T-cell (primary cell): ENCODE results near the gene HOXA10. TPM values are rescaled to one million over a fixed set of nuclear protein-coding genes. Genes with fewer than 3 reads are reported as not detected.

ENCODE experiments used
- ATAC-seq, 4 experiments: fragments of 200-7000 bp in 3 of 4; fragments of 150-1000 bp in 1 of 4; cut with Tn5 transposase; replicated peaks in 1 of 4; 1 replicate in 3 of 4; 2 replicates in 1 of 4; pipeline ENCODE4 v1.10.0; 2021; ENCODE audit warnings: moderate library complexity in 3 of 4, mild to moderate bottlenecking in 2 of 4, moderate number of reproducible peaks in 1 of 4
- CTCF ChIA-PET, 2 donors: fragments of 300-600 bp; sonication (Branson Sonifier 250); formaldehyde crosslinking; loops; one replicate each; lab custom pipeline; 2022; ENCODE audit warnings: antibody characterized with exemption in 2 of 2; lab: Charles Lee
- POLR2A ChIA-PET, 2 donors: fragments of 300-600 bp; sonication (Branson Sonifier 250); formaldehyde crosslinking; loops; one replicate each; lab custom pipeline; 2022; ENCODE audit warnings: antibody characterized with exemption in 2 of 2; lab: Charles Lee
- DNase-seq, 35 experiments: peaks; one replicate each; pipeline versions ENCODE4 v3.0.0 to v3.0.0-alpha.2; 2013 to 2023
- H3K27ac ChIP-seq: one replicate; pipeline ENCODE4 v1.5.1; 2013; ENCODE audit warnings: low read length
- H3K27me3 ChIP-seq, 2 experiments: replicated peaks in 1 of 2; 1 replicate in 1 of 2; 2 replicates in 1 of 2; pipeline versions ENCODE4 v1.6.1 to v1.7.0; 2013; ENCODE audit warnings: low read length in 1 of 2, mixed read lengths in 1 of 2; ENCODE audit not compliant: control insufficient read depth in 2 of 2, insufficient read depth in 2 of 2; ENCODE audit errors: extremely low read depth in 1 of 2
- H3K36me3 ChIP-seq, 2 donors: 1 replicate in 1 of 2; 2 replicates in 1 of 2; pipeline versions ENCODE4 v1.6.1 to v1.7.0; 2013; ENCODE audit warnings: low read length in 1 of 2; ENCODE audit not compliant: control insufficient read depth in 2 of 2, insufficient read depth in 1 of 2; ENCODE audit errors: extremely low read depth in 1 of 2
- H3K4me1 ChIP-seq, 2 experiments: 1 replicate in 1 of 2; 2 replicates in 1 of 2; pipeline versions ENCODE4 v1.6.1 to v1.7.0; 2013; ENCODE audit warnings: low read length in 2 of 2, mixed read lengths in 1 of 2; ENCODE audit not compliant: insufficient read depth in 2 of 2, control insufficient read depth in 1 of 2; ENCODE audit errors: extremely low read depth in 1 of 2
- H3K4me3 ChIP-seq, 2 donors: 1 replicate in 1 of 2; 2 replicates in 1 of 2; pipeline versions ENCODE4 v1.5.1 to v1.7.0; 2013; ENCODE audit warnings: mild to moderate bottlenecking in 2 of 2, low read length in 1 of 2, moderate library complexity in 1 of 2; ENCODE audit not compliant: control insufficient read depth in 1 of 2; ENCODE audit errors: extremely low read depth in 1 of 2
- H3K9me3 ChIP-seq: 2 replicates; pipeline ENCODE4 v1.7.0; 2013
- H3K27ac Mint-ChIP-seq, 2 donors: one replicate each; pipeline ENCODE4 v1.8.0; 2020 to 2021; ENCODE audit warnings: mild to moderate bottlenecking in 2 of 2, mixed read lengths in 2 of 2
- H3K27me3 Mint-ChIP-seq, 2 donors: one replicate each; pipeline ENCODE4 v1.8.0; 2021 to 2022; ENCODE audit warnings: mixed read lengths in 2 of 2
- H3K36me3 Mint-ChIP-seq: one replicate; pipeline ENCODE4 v1.8.0; 2021; ENCODE audit warnings: mixed read lengths
- H3K4me1 Mint-ChIP-seq, 3 donors: one replicate each; pipeline ENCODE4 v1.8.0; 2020 to 2022; ENCODE audit warnings: mixed read lengths in 3 of 3, mild to moderate bottlenecking in 1 of 3
- H3K4me3 Mint-ChIP-seq, 3 donors: one replicate each; pipeline ENCODE4 v1.8.0; 2020 to 2022; ENCODE audit warnings: mild to moderate bottlenecking in 3 of 3, mixed read lengths in 3 of 3, moderate library complexity in 3 of 3
- H3K9me3 Mint-ChIP-seq, 3 donors: one replicate each; pipeline ENCODE4 v1.8.0; 2020 to 2022; ENCODE audit warnings: mixed read lengths in 3 of 3
- WGBS: methylation state at CpG from one replicate; pipeline ENCODE4 v1.1.5; 2013; ENCODE audit warnings: missing lambda C conversion rate; ENCODE audit not compliant: insufficient coverage; 5-methylcytosine and 5-hydroxymethylcytosine counted together
- total RNA-seq, 35 experiments: library from RNA in 6 of 35; stranded (reverse) in 6 of 35; fragments of 120-200 nt in 1 of 35; gene quantifications; one replicate each; pipeline versions ENCODE4 v1.2.1 to v1.2.4 and lab custom pipeline; 2013 to 2026

Gene HOXA10
- total RNA-seq, 5 donors from 2014 or later (not counting 1 experiment from before 2014, with no cell fraction given): 0.36 to 0.75 (median 0.51) TPM; not detected in 2

DNA sequence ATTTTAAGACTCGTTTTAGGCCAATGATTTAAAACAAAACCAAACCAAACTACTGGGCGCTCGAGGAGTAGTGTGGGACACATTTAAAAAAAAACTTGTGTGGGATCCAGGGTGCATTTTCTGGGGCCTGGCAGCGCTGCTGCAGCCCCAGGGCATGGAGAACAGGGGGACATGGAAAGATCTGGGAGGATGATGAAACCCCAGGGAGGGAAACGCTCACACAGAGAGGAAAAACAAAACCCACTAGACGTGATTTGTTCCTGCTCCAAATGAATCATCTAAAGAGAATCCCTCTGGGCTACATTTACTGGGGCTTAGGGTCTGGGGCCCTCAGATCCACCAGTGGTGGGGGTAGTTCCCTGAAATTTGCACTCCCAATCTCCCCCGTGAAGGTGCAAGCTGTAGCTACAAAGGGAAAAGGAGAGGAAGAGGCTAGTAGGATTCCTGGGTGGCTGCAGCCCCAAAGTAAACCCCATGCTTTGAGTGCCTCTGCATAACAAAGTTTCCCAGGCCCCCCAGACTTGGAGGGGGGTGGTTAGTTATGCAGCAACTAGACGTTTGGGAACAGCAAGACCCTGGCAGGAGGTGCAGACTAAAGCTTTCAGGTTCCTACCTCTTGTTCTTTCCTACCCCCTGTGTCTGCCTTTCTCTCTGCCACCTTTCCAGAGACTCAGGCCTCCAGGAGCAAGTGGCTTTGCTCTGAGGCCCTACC is 40.3 kb upstream of the HOXA10 start:
- Histone ChIP-seq H3K27me3 (peaks cover 17 to 69% of the 10 kb centered on the region in 2 experiments), H3K36me3 (no peaks in the 10 kb centered on the region), H3K9me3 (no peaks in the 10 kb centered on the region), H3K27ac (no peak overlapping the region), H3K4me1 (peaks cover 0 to 18% of the 10 kb centered on the region in 2 experiments), H3K4me3 (no peak overlapping the region)
- WGBS: no CpG with 5 or more reads among the region's 8 CpGs
- no peak overlapping the region for H3K4me3 Mint-ChIP-seq
- ChIA-PET POLR2A (no interaction called here), CTCF (no interaction called here)
- H3K27ac Mint-ChIP-seq: no peak overlapping the region
- ATAC-seq (no peak), DNase-seq (no peak)
- H3K9me3 Mint-ChIP-seq: no peaks in the 10 kb centered on the region
- H3K4me1 Mint-ChIP-seq: peaks cover 8 to 14% (median 12%) of the 10 kb centered on the region in 3 donors
- H3K27me3 Mint-ChIP-seq: peaks cover 86 to 87% of the 10 kb centered on the region in 2 donors
- H3K36me3 Mint-ChIP-seq: no peaks in the 10 kb centered on the region

DNA sequence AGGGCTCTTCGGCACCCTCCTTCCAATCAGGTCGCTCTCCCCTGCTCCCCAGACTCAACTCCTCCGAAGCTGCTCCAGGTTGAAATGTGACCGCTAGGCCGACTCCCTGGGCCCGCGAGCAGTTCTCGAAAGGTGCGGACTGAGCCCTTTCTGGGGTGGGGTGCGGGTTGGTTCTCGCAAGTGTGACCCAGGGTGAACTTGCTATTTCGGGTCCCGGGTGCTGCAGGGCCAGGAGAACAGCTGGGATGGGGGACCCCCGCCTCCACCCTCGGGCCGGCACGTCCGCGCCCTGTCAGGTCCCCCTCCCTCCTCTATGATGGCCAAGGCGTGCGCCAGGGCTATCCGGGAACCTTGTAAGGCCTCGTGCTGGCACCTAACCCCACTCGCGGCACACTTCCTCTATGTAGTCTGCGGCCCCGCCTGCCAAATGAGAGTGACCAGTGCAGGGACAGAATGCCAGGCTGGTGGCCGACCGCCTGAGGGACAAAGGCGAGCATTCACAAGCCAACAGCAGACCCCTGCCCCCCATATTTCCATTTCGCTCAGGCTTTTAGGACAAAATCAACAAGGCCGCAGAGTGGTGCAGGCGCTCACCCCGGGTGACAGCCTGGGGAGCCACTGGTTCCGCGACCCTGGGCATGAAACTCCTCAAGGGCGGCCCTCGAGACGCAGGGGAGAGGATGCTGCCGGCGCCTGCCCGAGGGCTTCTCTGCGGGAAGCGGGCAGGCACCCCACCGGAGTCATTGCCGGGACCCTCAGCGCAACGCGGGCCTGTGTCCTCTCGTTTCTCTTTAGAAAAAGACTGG is 39.5 kb upstream of the HOXA10 start:
- peak in 1 of 4 experiments; percentile 13 for ATAC-seq
- Mint-ChIP-seq H3K9me3 (no peaks in the 10 kb centered on the region), H3K4me1 (peaks cover 8 to 14% (median 12%) of the 10 kb centered on the region in 3 donors), H3K27ac (no peak overlapping the region), H3K36me3 (no peaks in the 10 kb centered on the region), H3K27me3 (peaks cover 87 to 88% of the 10 kb centered on the region in 2 donors), H3K4me3 (peak overlapping the region in 1 of 3 donors; percentile 7)
- H3K27ac ChIP-seq: no peak overlapping the region
- no peak for DNase-seq
- 47% methylated on average over 41 of the region's 50 CpGs for WGBS
- ChIA-PET POLR2A (no interaction called here), CTCF (interaction anchor here in 1 of 2 donors (0.7 kb wide), 1 partner anchor 51 kb away, joined by 3 read pairs; no protein-coding TSS in a partner anchor)
- H3K4me3 ChIP-seq: no peak overlapping the region
- H3K36me3 ChIP-seq: no peaks in the 10 kb centered on the region
- peaks cover 0 to 18% of the 10 kb centered on the region in 2 experiments for H3K4me1 ChIP-seq
- no peaks in the 10 kb centered on the region for H3K9me3 ChIP-seq
- H3K27me3 ChIP-seq: peaks cover 13 to 67% of the 10 kb centered on the region in 2 experiments

DNA sequence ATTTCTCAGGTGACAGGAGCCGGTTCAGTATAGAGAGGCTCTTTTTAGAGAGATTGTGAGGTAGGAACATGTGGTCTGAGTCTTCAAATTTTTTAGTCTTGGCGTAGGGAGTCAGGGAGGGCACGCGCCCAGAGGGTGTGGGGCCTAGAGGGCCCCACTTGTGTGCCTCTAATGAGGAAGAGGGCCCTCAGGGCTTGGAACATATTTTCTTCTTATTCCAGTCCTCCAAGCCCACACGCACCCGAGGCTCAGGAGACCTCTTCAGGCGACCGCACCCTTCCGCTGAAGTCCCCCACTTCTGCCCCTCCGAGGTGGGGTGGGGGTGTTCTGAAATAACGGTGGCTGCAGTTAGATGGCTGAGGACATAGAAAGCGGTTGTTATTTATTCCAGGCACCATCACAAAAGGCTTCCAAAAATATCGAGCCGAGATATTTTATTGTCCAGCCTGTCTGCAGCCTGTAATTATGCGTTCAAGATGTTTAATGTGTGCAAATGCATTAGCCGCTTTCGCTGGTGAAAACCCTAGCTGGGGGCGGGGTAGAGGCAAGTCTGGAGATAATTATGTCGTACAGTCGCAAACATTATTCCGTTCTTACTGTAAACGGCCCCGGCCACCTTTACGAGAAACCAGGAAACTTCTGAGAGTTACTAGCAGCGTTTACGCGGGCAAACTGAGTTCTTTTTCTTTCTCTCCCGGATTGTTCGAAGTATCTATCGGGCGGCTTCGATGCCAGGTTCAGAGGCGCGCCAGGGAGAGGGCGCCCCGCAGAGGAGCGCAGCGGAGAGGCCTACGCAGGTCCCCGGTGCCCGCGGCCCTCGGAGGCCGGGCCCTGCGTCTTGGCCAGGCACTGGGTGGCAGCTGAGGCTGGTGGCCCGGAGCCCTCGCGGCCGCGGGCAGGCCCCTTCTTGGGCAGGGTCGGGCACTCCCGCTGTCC is 38.6 kb upstream of the HOXA10 start:
- Mint-ChIP-seq H3K9me3 (no peaks in the 10 kb centered on the region), H3K27me3 (peaks cover 84 to 90% of the 10 kb centered on the region in 2 donors), H3K4me3 (peak overlapping the region in 1 of 3 donors; percentile 9), H3K4me1 (peaks cover 8 to 14% (median 12%) of the 10 kb centered on the region in 3 donors), H3K36me3 (no peaks in the 10 kb centered on the region), H3K27ac (no peak overlapping the region)
- Histone ChIP-seq H3K4me1 (peaks cover 0 to 18% of the 10 kb centered on the region in 2 experiments), H3K9me3 (no peaks in the 10 kb centered on the region), H3K4me3 (no peak overlapping the region), H3K27ac (no peak overlapping the region), H3K27me3 (peaks cover 15 to 76% of the 10 kb centered on the region in 2 experiments), H3K36me3 (no peaks in the 10 kb centered on the region)
- ATAC-seq: peak in 1 of 4 experiments; percentile 27
- POLR2A ChIA-PET: no interaction called here
- DNase-seq: no peak
- WGBS: 7% methylated on average over 38 of the region's 52 CpGs
- CTCF ChIA-PET: interaction anchor here (0.6 to 0.9 kb wide), 4 partner anchors 52 to 884 kb away, joined by 3 to 4 read pairs (median 3); no protein-coding TSS in a partner anchor

DNA sequence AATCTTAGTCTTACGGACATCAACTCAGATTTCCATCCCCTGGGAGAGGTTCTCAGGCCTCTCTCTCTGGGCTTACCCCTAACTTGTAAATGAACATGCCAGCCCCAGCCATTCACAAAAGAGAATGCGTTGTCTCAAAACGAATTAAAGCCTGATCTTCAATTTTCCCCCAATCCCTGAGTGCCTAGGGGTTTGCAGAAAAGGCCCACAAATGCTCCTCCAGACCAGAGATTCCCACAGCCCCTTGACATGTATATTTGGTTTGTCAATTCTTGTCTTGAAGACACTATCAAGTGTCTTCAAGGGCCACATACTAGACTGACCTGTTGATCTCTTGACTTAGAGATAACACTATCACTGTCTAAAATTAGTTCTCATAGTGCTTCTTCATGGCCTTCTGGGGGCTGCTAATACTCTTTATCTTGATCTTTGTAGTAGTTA is 37.7 kb upstream of the HOXA10 start:
- CTCF ChIA-PET: interaction anchor here (0.9 to 1.2 kb wide), 5 partner anchors 16 to 885 kb away, joined by 3 to 4 read pairs (median 3); no protein-coding TSS in a partner anchor
- no peaks in the 10 kb centered on the region for H3K9me3 ChIP-seq
- POLR2A ChIA-PET: no interaction called here
- no peaks in the 10 kb centered on the region for H3K36me3 Mint-ChIP-seq
- DNase-seq (no peak), ATAC-seq (no peak)
- WGBS: 14% methylated on average over 1 of the region's 3 CpGs
- peaks cover 15 to 77% of the 10 kb centered on the region in 2 experiments for H3K27me3 ChIP-seq
- no peak overlapping the region for H3K4me3 Mint-ChIP-seq
- H3K4me1 ChIP-seq: peaks cover 0 to 18% of the 10 kb centered on the region in 2 experiments
- no peak overlapping the region for H3K27ac Mint-ChIP-seq
- peaks cover 86 to 89% of the 10 kb centered on the region in 2 donors for H3K27me3 Mint-ChIP-seq
- H3K27ac ChIP-seq: no peak overlapping the region
- no peaks in the 10 kb centered on the region for H3K36me3 ChIP-seq
- no peaks in the 10 kb centered on the region for H3K9me3 Mint-ChIP-seq
- no peak overlapping the region for H3K4me3 ChIP-seq
- peaks cover 8 to 14% (median 12%) of the 10 kb centered on the region in 3 donors for H3K4me1 Mint-ChIP-seq

DNA sequence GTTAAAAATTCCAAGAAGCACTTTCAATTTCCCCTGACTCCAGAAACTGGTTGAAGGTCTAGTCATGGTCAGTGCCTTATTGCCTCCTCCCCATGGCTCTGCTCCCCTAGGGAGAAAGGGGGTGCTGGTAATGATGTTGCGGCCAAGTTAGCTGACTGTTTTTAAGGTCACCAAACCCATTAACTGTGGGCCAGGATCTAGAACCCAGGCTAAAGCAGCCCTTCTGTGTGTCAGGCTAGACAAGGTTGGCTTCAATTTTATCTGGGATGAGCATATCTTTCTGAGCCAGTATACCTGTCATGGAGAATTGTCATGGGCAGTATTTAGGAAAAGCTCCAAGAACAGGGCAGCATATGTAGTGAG is 36.9 kb upstream of the HOXA10 start:
- no peak for ATAC-seq

More for the DNA sequence above, 36.9 kb upstream of the HOXA10 start:
- WGBS: 100% methylated on average over 1 of the region's 1 CpG
- POLR2A ChIA-PET: no interaction called here
- H3K4me3 Mint-ChIP-seq: peak overlapping the region in 1 of 3 donors; percentile 71
- peaks cover 0 to 18% of the 10 kb centered on the region in 2 experiments for H3K4me1 ChIP-seq
- no peaks in the 10 kb centered on the region for H3K36me3 ChIP-seq
- no peak overlapping the region for H3K27ac Mint-ChIP-seq
- no peak overlapping the region for H3K27ac ChIP-seq
- H3K9me3 ChIP-seq: no peaks in the 10 kb centered on the region
- CTCF ChIA-PET: interaction anchor here (0.6 to 1.2 kb wide), 4 partner anchors 15 to 730 kb away, joined by 3 read pairs; no protein-coding TSS in a partner anchor
- peaks cover 87 to 90% of the 10 kb centered on the region in 2 donors for H3K27me3 Mint-ChIP-seq
- peaks cover 9 to 14% (median 12%) of the 10 kb centered on the region in 3 donors for H3K4me1 Mint-ChIP-seq
- no peaks in the 10 kb centered on the region for H3K9me3 Mint-ChIP-seq
- H3K27me3 ChIP-seq: peaks cover 19 to 73% of the 10 kb centered on the region in 2 experiments
- no peaks in the 10 kb centered on the region for H3K36me3 Mint-ChIP-seq
- DNase-seq: no peak
- no peak overlapping the region for H3K4me3 ChIP-seq
